T47D (cell line): ENCODE measurements around the gene SKAP2.
A peak's percentile ranks its signal among the peaks of the same experiment; 100 is the strongest.

Source experiments
- DNase-seq, 2 experiments: peaks; one replicate each; pipeline versions ENCODE4 v3.0.0 to v3.0.0-alpha.2; 2011 to 2012; ENCODE audit warnings: low read depth in 1 of 2, low spot score in 1 of 2
- JUND ChIP-seq: IDR thresholded peaks from 2 replicates; pipeline ENCODE4 v1.6.1; 2012; ENCODE audit warnings: low read depth
- in situ Hi-C: cut with HindIII; loops from 2 replicates; pipeline ENCODE4 v1.10.0; 2016; ENCODE audit warnings: low sequenced_read_pairs, low pct_unique_long_range_greater_than_20kb

SKAP2 gene

DNA sequence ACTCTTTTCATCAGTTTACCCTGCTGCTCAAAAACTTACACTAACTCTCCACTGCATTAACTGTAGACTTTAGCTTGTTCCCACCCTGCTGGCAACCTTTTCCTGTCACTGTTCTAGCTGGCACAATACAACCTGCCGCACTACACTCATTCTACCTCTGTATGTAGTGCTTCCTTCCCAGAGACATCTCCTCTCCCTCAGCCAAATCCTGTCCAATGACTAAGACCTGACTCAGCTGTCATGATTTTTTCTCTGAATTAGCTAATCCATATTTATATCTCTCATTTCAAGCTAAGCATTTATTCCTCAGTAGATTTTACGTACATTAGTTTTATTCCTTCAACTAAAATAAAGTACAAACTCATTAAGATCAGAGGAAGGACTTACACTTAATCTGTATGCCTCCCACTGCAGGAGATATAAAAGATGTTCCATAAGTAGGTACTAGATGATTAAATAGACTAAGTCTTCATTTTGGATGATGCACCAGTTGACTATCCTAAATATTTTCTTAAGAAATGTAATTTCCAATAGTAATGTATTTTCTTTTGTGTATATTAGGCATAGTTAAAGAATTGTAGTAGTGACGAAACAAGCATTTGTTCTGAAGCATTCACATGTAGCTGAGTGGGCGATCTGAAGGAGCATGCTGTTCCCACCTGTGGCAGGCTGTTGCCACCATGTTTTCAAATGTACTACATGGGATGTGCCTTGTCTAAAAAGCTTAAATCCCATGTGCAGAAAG, 189.1 kb downstream of the SKAP2 start:
- in situ Hi-C loops, result no loop called here
- TF ChIP-seq JUND, result no peak
- no peak for DNase-seq

DNA sequence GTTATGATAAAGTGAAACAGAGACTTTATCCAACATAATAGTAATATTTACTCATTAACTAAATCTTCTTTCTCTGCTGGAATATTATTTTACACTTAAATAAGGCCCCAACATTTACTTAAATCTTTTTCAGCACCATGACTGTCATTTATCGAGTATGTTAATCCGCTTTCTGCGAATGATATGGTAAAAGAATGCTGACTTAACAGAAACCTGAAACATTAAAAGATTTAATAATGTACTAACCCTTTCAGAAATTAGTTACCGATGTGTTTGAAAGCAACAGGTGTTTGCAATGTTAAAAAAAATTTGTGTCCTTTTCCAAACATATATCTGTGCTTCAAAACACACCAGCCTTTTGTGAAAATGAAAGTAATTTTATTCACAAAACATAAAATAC, 190.5 kb downstream of the SKAP2 start:
- TF ChIP-seq JUND, result no peak
- in situ Hi-C loops, result no loop called here
- DNase-seq, result no peak

DNA sequence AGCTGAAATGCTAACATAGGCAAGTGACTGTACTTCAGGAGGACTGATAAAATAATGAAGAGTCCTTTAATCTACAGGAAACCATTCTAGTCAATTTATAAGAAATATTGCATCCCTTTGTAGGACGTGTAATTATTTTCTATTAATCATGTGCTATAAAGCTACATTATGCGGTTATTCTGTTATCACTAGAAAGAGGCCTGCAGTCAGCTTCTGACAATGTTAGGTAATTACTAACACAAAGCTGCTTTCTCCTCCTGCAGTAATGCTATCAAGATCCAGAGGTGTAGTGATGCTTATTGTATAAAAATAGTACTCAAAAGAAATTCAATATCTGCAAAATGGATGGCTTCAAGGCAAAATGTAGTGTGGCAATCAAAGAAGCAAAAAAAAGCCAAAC, 191.1 kb downstream of the SKAP2 start:
- TF ChIP-seq JUND, result no peak
- DNase-seq, result no peak
- in situ Hi-C loops, result no loop called here

DNA sequence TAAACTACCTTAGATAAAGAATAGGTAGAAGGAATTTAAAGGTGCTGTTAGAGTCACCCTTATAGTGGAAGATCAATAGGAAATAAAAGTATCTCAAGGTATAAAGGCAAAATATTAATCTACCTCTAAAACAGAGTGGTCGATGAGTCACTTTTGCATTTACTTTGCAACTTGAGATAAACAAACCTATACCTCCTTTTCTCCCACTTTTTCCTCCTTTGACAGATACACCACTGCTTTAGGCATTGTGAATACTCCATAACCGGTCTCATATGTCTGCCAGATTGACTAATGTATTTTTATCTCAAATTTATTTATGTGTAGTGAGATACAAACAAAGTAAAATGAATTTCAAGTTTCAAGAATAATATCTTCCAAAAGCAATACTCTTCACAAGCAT, 193.5 kb downstream of the SKAP2 start:
- in situ Hi-C loops, result no loop called here
- TF ChIP-seq JUND, result no peak
- no peak for DNase-seq

DNA sequence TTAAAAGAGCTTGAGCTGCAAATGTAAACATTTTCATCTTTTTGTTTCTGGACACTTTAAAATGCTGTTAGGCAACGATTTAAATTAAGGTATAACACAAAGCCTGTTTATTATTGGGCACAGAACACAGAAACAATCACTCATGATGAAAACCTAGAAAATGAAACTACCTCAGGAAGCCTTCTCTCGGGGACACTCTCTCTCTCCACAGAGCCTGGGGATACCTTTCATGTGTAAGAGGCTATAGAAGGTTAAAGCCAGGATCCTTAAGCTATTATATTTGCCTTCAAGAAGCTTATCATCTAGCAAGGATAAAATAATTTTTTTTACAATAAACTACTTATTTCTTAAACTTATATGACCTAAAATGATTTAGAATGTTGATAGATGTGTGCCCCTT, 194.1 kb downstream of the SKAP2 start:
- in situ Hi-C loops, result no loop called here
- TF ChIP-seq JUND, result no peak

DNA sequence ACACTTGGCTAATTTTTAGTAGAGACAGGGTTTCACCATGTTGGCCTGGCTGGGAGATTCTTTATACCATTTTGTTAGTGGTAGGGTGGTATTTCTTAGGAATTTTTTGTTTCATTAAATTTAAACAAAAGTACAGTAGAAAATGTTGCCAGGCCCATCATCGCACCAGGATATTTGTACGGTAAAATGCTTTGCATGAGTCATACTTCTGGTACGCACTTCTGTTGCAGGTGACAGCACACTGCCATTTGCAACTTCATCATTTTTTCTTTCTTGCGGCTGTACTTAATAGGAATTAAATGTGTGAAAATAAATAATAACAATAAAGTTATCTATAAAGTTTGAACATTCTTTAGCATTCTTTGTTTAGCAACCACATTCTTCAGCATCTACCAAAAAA, 195.6 kb downstream of the SKAP2 start:
- no peak for TF ChIP-seq JUND
- in situ Hi-C loops, result no loop called here
- DNase-seq, result no peak

More for the DNA sequence above, 194.1 kb downstream of the SKAP2 start:
- no peak for DNase-seq

DNA sequence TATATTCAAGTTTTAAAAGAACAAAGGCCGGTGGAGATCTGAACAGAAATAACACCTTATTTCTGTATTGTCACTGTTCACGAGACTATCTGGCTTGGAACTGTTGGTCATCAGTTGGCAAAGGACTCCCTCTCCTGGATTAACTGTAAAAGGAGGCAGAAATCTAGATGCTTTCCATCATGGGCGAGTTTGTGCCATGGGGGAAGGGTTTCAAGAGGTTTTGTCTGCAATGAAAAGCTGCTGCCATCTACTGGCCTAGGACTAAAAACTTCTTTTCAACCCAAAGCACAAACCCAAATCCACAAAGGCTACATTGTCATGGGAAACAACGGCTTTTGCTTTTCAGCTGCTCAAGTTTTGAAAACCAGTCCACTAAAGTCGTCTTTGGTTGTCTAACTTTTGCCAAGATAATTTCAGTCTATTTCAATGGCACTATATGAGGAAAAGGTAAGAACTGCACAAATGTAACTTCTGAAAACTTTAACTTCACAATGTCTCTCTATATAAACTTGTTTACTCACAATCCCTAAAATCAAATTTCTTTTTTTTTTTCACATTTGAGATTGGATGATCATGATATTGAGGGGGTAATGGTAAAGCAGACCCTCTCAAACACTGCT, 196.8 kb downstream of the SKAP2 start:
- DNase-seq, result peak; percentile 53 to 98
- in situ Hi-C loops, result no loop called here
- TF ChIP-seq JUND, result no peak

DNA sequence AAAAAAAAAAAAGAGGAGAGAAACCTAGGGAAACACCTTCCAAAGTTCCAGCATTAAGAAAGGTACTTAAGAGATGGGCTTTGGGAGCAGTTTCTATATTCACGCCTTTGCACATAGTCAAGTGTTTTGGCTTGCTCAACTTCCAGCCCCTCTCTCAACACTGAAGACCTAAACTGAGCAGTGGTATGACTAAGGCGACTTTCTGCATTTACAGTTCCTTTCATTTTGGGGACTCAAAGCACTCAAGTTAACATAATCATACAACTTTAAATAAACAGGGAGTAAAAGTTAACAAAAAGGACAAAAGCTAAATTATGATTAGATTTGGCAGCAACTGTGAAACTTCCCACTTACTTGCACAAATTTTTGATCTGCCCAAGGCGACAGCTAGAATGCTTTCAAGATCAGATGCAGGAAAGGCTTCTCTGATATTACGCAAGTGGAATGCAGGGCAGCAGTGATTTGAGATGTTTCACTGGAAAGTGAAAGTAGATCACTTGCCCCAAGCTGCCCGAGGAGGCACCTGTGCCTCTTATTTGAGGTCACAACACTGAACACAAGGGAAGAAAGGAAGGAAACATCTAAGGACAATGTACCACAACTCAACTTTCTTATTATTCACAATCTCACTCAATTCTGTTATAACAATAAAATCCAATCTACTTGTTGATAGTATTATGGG, 199.5 kb downstream of the SKAP2 start:
- peak in 1 of 2 experiments; percentile 42 for DNase-seq
- in situ Hi-C loops, result no loop called here
- TF ChIP-seq JUND, result no peak

DNA sequence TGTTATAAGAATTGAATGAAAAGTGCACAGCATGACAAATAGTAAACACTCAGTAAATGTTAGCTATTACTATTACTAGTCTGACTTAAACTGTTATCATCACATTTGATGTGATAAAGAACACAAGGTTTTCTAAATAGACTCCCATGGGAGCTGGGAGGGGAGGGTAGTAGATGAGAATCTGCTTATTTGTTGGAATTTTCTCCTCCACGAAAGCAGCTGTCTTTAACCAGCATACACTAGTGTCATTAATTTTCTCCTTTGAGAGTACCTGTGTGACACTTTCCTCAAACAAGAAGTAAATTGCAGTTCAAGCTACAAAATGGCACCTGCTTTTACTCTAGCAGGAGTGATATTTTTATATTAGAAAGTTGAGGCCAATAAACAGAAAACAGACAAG, 200.1 kb downstream of the SKAP2 start:
- in situ Hi-C loops, result no loop called here
- no peak for TF ChIP-seq JUND
- no peak for DNase-seq

DNA sequence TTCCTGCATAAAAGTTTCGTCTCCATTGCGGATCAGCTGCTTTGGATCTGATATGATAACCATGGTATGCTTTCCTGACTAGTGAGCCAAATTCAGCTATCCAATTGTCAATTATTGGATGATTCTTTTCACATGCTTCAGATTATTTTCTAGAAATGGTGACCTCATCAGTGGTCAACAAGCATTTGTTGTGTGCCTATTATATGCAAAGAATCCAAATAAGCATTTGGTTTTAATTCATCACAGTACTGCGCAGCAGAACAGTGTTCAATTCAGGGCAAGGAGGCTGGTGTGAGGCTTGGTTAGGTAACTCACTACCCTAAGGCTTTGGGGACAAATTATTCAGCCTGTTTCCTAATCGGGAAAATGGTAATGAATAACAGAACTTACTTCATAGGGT, 200.5 kb downstream of the SKAP2 start:
- no peak for DNase-seq
- in situ Hi-C loops, result no loop called here
- TF ChIP-seq JUND, result no peak

DNA sequence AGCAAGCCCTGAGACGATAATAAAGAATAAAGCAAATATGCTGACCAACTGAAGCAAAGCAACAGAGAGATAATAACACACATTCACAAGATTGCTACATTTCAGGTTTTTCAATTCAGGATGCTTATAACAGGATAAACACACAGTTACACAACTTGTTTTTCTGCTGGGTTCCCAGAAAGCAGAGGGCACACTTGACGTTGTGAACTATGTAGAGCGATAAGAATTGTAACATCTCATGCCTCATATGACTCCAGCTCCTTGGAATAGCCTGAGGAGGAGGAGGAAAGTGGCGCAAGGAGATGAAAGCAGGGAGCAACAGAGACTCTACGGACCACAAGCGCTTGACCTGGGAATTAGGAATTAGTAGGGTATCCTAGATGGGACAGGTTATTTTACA, 201.7 kb downstream of the SKAP2 start:
- peak in 1 of 2 experiments; percentile 53 for DNase-seq
- in situ Hi-C loops, result no loop called here
- no peak for TF ChIP-seq JUND

DNA sequence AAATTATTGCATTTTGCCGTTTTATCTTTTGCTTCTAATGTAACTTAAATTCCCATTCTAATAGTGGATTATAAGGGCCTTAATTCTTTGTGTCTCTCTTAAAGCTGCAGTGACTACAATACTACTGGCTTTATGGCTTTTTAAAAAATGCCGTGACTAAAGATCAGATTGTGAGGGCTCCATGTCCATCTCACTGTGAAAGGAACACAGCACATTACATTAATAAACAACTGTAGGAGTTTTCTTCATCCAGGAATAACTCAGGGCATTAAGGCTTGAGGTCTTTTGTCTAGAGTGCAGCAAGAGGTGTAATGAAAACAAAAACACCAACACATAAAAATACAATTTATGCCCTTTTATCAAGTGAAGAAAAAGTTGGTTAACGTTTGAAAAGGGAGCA, 205.3 kb downstream of the SKAP2 start:
- in situ Hi-C loops, result no loop called here
- no peak for TF ChIP-seq JUND
- no peak for DNase-seq

DNA sequence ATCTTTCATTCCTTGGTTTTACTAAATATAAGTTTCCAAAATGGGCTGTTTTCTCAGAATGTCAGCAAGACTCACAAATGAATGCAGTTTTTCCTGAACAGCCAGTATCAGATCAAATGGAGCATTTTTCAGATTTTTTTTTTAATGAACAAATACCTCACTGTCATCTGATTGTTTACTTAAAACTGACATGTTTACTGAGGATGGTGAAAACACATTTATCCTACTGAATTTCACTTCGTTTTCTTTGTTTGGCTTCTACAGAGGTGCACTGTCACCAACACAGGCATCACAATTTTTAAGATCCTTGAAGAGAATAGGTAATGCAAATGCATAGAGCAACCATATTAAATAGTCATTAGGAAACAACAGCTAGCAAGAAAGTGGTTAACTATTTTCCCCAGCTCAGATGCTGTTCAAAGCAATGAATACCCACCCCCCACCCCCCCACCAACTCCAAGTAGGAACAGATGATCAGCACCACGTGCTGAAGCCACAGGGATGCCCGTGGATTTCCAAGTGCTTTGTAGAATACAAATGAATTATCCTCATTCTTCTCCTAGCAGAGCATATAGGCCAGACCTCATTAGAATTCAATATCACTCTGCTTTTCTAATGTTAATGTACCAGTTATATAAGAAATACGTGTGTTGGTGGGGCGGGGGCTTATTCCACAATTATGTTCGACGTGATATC, 205.9 kb downstream of the SKAP2 start:
- peak in 1 of 2 experiments; percentile 75 for DNase-seq
- in situ Hi-C loops, result no loop called here
- TF ChIP-seq JUND, result peak; percentile 46; the same call in 1 of the 2 replicates
